HG02970 (cell line): ENCODE measurements around the gene SGCB.

Experiments
- ATAC-seq: cut with Tn5 transposase; IDR thresholded peaks from one replicate; pipeline ENCODE4 v1.9.1; 2021; ENCODE audit warnings: mild to moderate bottlenecking, moderate library complexity, moderate number of reproducible peaks; ENCODE audit not compliant: unreplicated experiment, low FRiP score

Gene SGCB

GRCh38 chr4:52028970-52029369 lies 9.1 kb downstream of the SGCB start:
- ATAC-seq: no peak

GRCh38 chr4:52019936-52020657 lies 18.0 kb downstream of the SGCB start, which contains the start of gene LRRC66:
LRRC66 (minus strand) TSS chr4:52020363; CDS start chr4:52017613, 2,750 bp downstream.
- ATAC-seq: no peak

DNA sequence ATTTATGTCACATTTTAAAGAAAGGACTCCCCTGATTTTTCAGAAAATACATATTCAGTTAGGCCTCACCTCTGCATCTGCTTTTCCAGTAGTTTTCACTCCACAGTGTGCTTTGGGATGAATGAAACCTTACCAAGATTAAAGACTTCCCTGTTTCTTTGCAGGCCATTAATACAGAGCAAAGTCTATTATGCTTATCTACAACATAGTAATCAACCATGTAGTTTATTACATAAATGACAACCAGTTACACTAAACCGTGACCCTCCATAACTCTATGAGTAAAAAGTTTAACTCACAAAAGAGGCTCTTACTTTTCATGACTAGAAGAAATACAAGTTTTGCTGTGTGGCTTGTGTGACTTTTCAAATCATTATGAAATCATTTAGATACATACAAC lies 20.3 kb downstream of the SGCB start:
- no peak for ATAC-seq

GRCh38 chr4:52016981-52017380 lies 21.1 kb downstream of the SGCB start:
- no peak for ATAC-seq

- ATAC-seq: no peak
These were observed 22.7 kb downstream of the SGCB start for GRCh38 chr4:52015366-52015765.

GRCh38 chr4:52014903-52015302 lies 23.2 kb downstream of the SGCB start:
- no peak for ATAC-seq

DNA sequence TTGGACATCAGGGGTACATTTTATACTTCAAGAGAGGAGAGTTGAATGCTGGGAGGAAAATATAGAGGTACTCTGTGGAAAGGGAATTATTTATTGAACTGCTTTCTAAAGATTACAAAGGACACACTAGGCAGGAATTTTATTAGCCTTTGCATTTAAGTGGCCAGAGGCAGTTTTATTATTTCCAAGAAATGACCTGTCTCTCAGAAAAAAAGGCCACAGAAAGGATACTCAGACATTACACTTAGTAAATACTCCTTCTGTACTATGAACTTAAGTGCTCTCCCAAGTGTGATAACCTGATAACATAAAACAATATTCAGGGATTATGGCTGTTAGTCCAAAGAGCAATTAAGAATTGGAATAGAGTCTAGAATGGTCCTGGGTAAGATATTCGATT lies 25.4 kb downstream of the SGCB start:
- ATAC-seq: no peak

- no peak for ATAC-seq
These were observed 27.1 kb downstream of the SGCB start for GRCh38 chr4:52010986-52011385.

- no peak for ATAC-seq
These were observed 31.2 kb downstream of the SGCB start for GRCh38 chr4:52006887-52007286.

GRCh38 chr4:52005604-52006273 lies 32.4 kb downstream of the SGCB start:
- ATAC-seq: no peak

DNA sequence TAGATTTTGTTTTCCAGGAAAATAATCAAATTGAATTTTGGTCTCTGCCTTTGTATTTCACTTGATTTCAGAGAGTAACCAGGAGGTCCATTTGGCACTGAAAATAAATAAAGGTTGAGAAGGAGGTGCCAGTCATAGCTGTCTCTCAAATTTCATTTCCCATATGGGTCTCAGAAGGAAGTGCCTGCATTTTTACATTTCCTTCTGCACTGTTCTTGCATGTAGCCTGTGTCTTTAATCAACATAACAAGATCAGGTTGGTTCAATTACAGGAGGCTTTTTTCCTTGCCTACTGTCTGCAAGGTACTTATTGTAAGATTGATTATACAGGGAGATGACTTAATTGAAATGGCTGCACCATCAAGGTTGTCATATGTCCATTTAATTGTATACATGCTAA lies 33.7 kb downstream of the SGCB start:
- ATAC-seq: no peak

DNA sequence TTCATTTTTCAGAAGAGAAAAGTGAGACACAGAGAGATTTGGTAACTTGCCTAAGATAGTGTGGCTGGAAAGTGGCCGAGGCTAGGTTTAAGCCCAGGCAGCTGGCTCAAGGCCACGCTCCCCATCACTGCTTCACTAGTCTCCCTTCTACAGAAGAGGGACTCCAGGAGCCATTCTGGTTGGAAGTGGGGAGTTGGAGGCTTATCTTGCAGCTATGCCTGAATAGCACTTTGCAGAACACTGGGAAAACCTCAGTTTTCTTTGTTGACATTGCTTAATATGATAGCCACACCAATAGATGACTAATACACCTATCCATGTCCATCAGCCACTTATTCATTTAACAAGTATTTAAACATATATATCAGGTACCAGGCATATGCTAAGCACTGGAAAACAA lies 36.5 kb downstream of the SGCB start:
- ATAC-seq: no peak

DNA sequence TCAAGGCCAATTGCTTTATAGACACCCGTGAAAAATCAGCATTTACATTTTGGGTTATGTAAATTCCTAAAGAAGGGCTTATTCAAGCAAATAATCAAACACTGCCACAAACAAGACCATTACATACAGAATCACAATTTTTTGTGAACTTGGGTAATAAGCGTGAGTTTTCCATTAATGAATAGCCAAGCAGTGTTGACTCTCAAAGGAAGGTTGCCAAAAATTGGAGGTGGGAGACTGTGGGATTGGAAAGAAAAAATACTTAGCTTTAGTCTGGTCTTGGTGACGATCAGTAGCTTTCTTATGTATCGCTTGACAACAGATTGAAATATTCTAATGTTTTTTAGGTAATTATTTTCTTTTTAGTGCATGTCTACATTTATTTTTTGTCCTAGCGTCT lies 38.8 kb downstream of the SGCB start:
- ATAC-seq: no peak

- ATAC-seq: no peak
These were observed 39.3 kb downstream of the SGCB start for GRCh38 chr4:51998837-51999236.

GRCh38 chr4:51997647-51998046 lies 40.5 kb downstream of the SGCB start:
- ATAC-seq: no peak

DNA sequence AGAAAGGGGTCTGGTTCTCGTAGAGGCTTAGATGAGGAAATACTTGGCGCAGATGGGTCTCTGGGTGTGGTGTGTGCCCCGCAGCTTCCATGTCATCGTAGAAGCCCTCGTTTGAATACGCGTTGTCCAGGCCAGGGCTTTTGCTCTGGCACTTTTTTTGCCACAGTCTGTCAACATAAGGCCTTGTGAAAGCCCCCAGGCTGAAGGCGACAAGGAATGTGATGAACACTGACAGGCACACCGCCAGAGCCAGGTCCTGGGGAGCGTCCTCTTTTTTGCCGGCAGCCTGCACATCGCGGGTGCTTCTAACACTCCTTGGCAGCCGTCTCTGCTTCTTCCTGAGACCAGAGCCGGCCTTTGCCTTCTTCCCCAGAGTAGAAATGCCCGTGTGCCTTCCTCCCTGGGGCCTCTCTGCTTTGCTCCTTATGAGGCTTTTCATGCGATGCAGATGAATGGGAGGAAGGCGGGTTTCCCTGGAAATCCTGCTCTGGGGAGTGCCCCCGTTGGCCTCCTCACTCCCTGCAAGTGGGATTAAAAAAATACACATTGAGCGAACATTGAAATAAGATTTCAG lies 42.4 kb downstream of the SGCB start:
- no peak for ATAC-seq
